ENCODE results near the gene PRKCE.

DNA sequence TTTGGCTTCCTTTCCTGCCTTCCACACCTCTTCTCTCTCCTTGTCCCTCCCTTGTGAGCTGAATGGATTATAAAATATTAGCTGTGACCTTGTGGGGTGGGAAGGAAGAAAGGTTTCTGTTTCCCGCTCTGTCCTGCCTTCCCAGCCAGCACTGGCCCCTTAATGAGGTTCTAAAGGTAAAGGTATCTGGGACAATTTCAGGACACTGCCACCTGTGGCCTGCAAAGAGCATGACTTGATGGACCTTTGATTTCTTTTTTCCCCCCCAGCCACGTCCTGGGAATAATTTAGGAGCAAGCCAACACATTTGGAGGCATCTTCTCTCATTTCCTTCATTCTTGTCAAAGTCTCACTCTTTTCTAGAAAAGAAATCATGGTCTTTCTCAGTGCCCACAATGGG is 399.0 kb downstream of the PRKCE start:
- TF ChIP-seq GATA2 (IDR thresholded peaks at IDR 0.05; ENCODE audit: low read depth, low read length) (no peak), GATA3 (IDR thresholded peaks at IDR 0.05; ENCODE audit: low read depth, low read length) (no peak)
